DND-41 (cell line): ENCODE measurements around the gene TMEM236.

Experiments
- ATAC-seq: fragments of 200-7000 bp; cut with Tn5 transposase; 3 replicates; pipeline ENCODE4 v1.9.1; 2021; ENCODE audit warnings: low read depth; ENCODE audit not compliant: insufficient read depth
- DNase-seq: peaks from one replicate; pipeline ENCODE4 v3.0.0-alpha.2; 2020
- H2AFZ ChIP-seq: 2 replicates; pipeline ENCODE4 v1.6.0; 2012; ENCODE audit warnings: low read depth, low read length
- H3K27ac ChIP-seq: 2 replicates; pipeline ENCODE4 v1.5.1; 2012; ENCODE audit warnings: low read length, inconsistent platforms
- H3K27me3 ChIP-seq: fragments of 200-600 bp; sonication (generic); 2 replicates; pipeline ENCODE4 v1.6.0; 2012; ENCODE audit warnings: low read length, mild to moderate bottlenecking, inconsistent platforms; ENCODE audit not compliant: insufficient read depth, poor library complexity
- H3K36me3 ChIP-seq: 2 replicates; pipeline ENCODE4 v1.5.1; 2012; ENCODE audit warnings: low read length, inconsistent platforms; ENCODE audit not compliant: insufficient read depth
- H3K4me1 ChIP-seq: 2 replicates; pipeline ENCODE4 v1.5.1; 2012; ENCODE audit warnings: mild to moderate bottlenecking, low read length; ENCODE audit not compliant: insufficient read depth
- H3K4me2 ChIP-seq: 2 replicates; pipeline ENCODE4 v1.6.0; 2012; ENCODE audit warnings: mild to moderate bottlenecking, moderate library complexity, low read length, inconsistent platforms; ENCODE audit not compliant: insufficient read depth
- H3K4me3 ChIP-seq, 2 experiments: fragments of 200-600 bp in 1 of 2; shearing (Covaris generic) in 1 of 2; 2 replicates each; pipeline ENCODE4 v1.5.1; 2012 to 2016; ENCODE audit warnings: inconsistent platforms in 2 of 2, low read length in 2 of 2, mild to moderate bottlenecking in 2 of 2, low read depth in 1 of 2, moderate library complexity in 1 of 2
- H3K79me2 ChIP-seq: 2 replicates; pipeline ENCODE4 v1.6.0; 2012; ENCODE audit warnings: low read length, inconsistent platforms; ENCODE audit not compliant: insufficient read depth
- H3K9ac ChIP-seq: 2 replicates; pipeline ENCODE4 v1.6.0; 2012; ENCODE audit warnings: low read depth, mild to moderate bottlenecking, inconsistent platforms, low read length, moderate library complexity
- H3K9me3 ChIP-seq: 2 replicates; pipeline ENCODE4 v1.5.1; 2012; ENCODE audit warnings: low read length, moderate library complexity, mild to moderate bottlenecking, inconsistent platforms; ENCODE audit not compliant: insufficient read depth, severe bottlenecking
- H4K20me1 ChIP-seq: 2 replicates; pipeline ENCODE4 v1.6.0; 2012; ENCODE audit warnings: low read length; ENCODE audit not compliant: insufficient read depth
- EZH2 ChIP-seq: IDR thresholded peaks from 3 replicates; pipeline ENCODE4 v1.6.1; 2012; ENCODE audit warnings: borderline replicate concordance, low read depth, mild to moderate bottlenecking, moderate library complexity, low read length, inconsistent platforms; ENCODE audit not compliant: severe bottlenecking
- TF ChIP-seq, protein P1 (sequence below): IDR thresholded peaks from 2 replicates; pipeline ENCODE4 v1.5.1; 2012; ENCODE audit warnings: borderline replicate concordance, low read length, moderate library complexity, mild to moderate bottlenecking; ENCODE audit not compliant: poor library complexity, severe bottlenecking; ENCODE audit errors: extremely low read depth

The TMEM236 gene

DNA sequence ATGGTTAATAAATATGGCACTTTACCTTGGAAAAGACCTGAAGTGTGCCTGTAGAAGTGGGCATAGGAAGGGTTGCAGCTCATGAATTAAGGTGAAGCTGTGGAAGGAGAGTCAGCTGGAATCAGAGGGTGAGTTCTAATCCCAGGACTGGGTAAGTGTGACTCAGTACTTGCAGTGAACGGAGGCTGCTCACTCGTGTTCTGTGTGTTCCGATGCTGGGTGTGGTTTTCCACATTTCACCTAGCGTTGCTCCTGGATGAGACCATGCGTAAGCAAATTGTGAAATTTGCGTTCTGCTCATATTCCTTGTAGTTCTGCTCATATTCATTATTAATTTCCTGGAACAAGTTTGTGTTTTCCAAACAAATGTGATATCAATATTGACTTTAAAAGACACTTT is 22.4 kb upstream of the TMEM236 start:
- no peaks in the 10 kb centered on the region for H3K4me1 ChIP-seq
- no peak overlapping the region for H3K4me3 ChIP-seq
- no peak overlapping the region for H2AFZ ChIP-seq
- no peaks in the 10 kb centered on the region for H3K27me3 ChIP-seq
- no peaks in the 10 kb centered on the region for H3K36me3 ChIP-seq
- H4K20me1 ChIP-seq, result no peaks in the 10 kb centered on the region
- no peaks in the 10 kb centered on the region for H3K9me3 ChIP-seq
- no peaks in the 10 kb centered on the region for H3K79me2 ChIP-seq
- no peak overlapping the region for H3K9ac ChIP-seq
- DNase-seq (no peak), ATAC-seq (no peak)
- no peak overlapping the region for H3K27ac ChIP-seq
- TF ChIP-seq, protein P1, sequence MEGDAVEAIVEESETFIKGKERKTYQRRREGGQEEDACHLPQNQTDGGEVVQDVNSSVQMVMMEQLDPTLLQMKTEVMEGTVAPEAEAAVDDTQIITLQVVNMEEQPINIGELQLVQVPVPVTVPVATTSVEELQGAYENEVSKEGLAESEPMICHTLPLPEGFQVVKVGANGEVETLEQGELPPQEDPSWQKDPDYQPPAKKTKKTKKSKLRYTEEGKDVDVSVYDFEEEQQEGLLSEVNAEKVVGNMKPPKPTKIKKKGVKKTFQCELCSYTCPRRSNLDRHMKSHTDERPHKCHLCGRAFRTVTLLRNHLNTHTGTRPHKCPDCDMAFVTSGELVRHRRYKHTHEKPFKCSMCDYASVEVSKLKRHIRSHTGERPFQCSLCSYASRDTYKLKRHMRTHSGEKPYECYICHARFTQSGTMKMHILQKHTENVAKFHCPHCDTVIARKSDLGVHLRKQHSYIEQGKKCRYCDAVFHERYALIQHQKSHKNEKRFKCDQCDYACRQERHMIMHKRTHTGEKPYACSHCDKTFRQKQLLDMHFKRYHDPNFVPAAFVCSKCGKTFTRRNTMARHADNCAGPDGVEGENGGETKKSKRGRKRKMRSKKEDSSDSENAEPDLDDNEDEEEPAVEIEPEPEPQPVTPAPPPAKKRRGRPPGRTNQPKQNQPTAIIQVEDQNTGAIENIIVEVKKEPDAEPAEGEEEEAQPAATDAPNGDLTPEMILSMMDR, result no peak
- no peak for TF ChIP-seq EZH2
- H3K4me2 ChIP-seq, result no peak overlapping the region

DNA sequence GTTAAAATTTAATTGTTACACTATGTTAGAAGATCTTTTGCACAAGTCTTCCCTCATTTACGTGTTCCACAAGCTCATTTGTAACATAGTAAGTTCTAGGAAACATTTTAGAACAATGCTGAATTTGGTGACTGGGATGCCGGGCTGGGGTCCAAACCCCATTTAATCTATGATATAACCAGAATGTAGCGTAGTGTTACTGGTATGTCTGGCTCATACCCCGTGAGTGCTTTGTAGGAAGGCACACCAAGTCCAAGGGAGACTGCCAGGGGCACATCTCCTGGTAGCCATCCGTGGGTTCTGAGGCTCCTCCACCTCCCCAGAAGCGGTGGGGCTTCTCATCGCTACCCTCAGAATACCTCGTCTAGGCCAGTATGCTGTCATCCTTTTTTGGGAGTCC is 21.3 kb upstream of the TMEM236 start:
- Histone ChIP-seq H3K9me3 (no peaks in the 10 kb centered on the region), H3K4me1 (no peaks in the 10 kb centered on the region), H3K9ac (no peak overlapping the region), H3K36me3 (no peaks in the 10 kb centered on the region), H3K27ac (no peak overlapping the region), H2AFZ (no peak overlapping the region), H3K4me3 (no peak overlapping the region), H4K20me1 (no peaks in the 10 kb centered on the region), H3K79me2 (no peaks in the 10 kb centered on the region), H3K27me3 (no peaks in the 10 kb centered on the region), H3K4me2 (no peak overlapping the region)
- no peak for TF ChIP-seq EZH2
- TF ChIP-seq, protein P1, result no peak
- no peak for DNase-seq
- no peak for ATAC-seq

DNA sequence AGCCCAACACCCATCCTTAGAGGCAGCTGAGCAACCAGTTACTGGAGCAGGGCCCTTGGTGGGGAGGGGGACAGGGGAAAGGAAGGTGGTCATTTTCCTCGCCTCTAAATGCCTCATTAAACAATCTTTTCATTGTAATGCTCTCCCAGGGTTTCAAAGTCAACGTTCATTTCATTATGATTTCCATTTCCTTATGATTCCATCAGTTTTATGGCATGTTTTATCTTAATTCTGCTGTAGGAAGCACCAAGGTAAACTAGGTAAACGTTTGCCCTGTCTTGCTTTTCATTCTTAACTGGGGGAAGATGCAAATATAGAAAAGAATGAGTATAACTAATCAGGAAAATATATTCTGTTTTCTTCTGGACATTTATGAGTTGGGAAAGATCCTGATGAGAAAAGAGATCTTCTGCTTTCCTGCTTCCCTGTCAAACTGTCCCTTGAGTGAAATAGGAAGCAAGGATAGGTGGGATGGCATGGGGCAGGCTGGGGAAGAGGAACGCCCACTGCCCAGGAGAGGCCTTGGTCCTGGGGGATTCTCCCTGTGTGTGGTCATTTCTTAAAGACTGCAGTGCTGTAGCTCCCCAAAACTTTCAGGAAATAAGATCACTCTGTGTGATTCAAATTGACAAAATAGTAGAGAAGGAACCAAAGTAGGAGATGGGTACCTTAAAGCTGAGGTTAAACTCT is 20.5 kb upstream of the TMEM236 start:
- no peak for ATAC-seq
- H3K9me3 ChIP-seq, result no peaks in the 10 kb centered on the region
- no peaks in the 10 kb centered on the region for H3K4me1 ChIP-seq
- no peaks in the 10 kb centered on the region for H3K27me3 ChIP-seq
- no peak overlapping the region for H2AFZ ChIP-seq
- H4K20me1 ChIP-seq, result no peaks in the 10 kb centered on the region
- no peak for DNase-seq
- no peak overlapping the region for H3K4me3 ChIP-seq
- H3K27ac ChIP-seq, result no peak overlapping the region
- no peaks in the 10 kb centered on the region for H3K36me3 ChIP-seq
- TF ChIP-seq EZH2, result no peak
- TF ChIP-seq, protein P1, result no peak
- H3K79me2 ChIP-seq, result no peaks in the 10 kb centered on the region
- H3K4me2 ChIP-seq, result no peak overlapping the region
- no peak overlapping the region for H3K9ac ChIP-seq

DNA sequence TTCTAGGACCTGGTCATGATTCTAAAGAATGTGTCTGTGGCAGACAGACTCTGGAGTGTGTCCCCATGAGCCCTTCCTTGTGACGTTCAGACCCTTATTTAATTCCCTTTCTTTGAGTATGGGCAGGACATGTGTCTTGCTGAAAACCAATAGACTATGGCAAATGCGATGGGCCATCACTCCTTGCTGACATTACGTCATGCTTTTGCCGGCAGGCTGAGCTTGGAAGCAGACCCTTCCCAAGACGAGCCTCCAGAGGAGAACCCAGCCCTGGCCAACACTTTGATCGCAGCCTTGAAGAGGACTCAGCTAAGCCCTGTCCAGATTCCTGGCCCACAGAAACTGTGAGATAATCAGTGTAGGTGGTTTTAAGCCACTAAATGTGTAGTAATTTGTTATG is 18.4 kb upstream of the TMEM236 start:
- no peaks in the 10 kb centered on the region for H3K9me3 ChIP-seq
- no peak for TF ChIP-seq EZH2
- TF ChIP-seq, protein P1, result no peak
- H3K4me2 ChIP-seq, result no peak overlapping the region
- H3K27ac ChIP-seq, result no peak overlapping the region
- ATAC-seq, result no peak
- no peaks in the 10 kb centered on the region for H3K36me3 ChIP-seq
- no peak overlapping the region for H3K4me3 ChIP-seq
- H3K9ac ChIP-seq, result no peak overlapping the region
- no peaks in the 10 kb centered on the region for H3K79me2 ChIP-seq
- no peak overlapping the region for H2AFZ ChIP-seq
- no peaks in the 10 kb centered on the region for H3K4me1 ChIP-seq
- no peaks in the 10 kb centered on the region for H3K27me3 ChIP-seq
- DNase-seq, result no peak
- no peaks in the 10 kb centered on the region for H4K20me1 ChIP-seq
